IPS-18a (cell line): ENCODE results near the gene ZNF365.
"Not testable (repeated sequence)": the region's sequence is repeated elsewhere in the genome, so short reads cannot be mapped to it uniquely, and the experiment has no call there.

Experiments used
- H3K27ac ChIP-seq: one replicate; pipeline ENCODE4 v1.5.1; 2013; ENCODE audit warnings: low read length
- H3K27me3 ChIP-seq: one replicate; pipeline ENCODE4 v1.6.1; 2013; ENCODE audit warnings: mild to moderate bottlenecking, low read length; ENCODE audit not compliant: control insufficient read depth, insufficient read depth
- H3K36me3 ChIP-seq: one replicate; pipeline ENCODE4 v1.6.1; 2013; ENCODE audit warnings: low read depth, low read length; ENCODE audit not compliant: control insufficient read depth
- H3K4me1 ChIP-seq: one replicate; pipeline ENCODE4 v1.6.1; 2013; ENCODE audit warnings: low read depth, low read length; ENCODE audit not compliant: control insufficient read depth
- H3K4me3 ChIP-seq: one replicate; pipeline ENCODE4 v1.5.1; 2013; ENCODE audit warnings: low read length
- H3K9ac ChIP-seq: one replicate; pipeline ENCODE4 v1.6.1; 2013; ENCODE audit warnings: mild to moderate bottlenecking, low read length, moderate library complexity
- H3K9me3 ChIP-seq: one replicate; pipeline ENCODE4 v1.6.1; 2013; ENCODE audit warnings: low read depth, low read length; ENCODE audit not compliant: control insufficient read depth

Gene ZNF365

GRCh38 chr10:62348029-62348428 lies 26.1 kb upstream of the ZNF365 start:
- Histone ChIP-seq H3K4me3 (no peak overlapping the region), H3K9me3 (peaks cover 25% of the 10 kb centered on the region), H3K27me3 (no peaks in the 10 kb centered on the region)

GRCh38 chr10:62352356-62352970 lies 21.7 kb upstream of the ZNF365 start:
- Histone ChIP-seq H3K9ac (no peak overlapping the region), H3K4me1 (no peaks in the 10 kb centered on the region), H3K27me3 (no peaks in the 10 kb centered on the region), H3K4me3 (no peak overlapping the region), H3K36me3 (no peaks in the 10 kb centered on the region), H3K9me3 (peaks cover 7% of the 10 kb centered on the region), H3K27ac (no peak overlapping the region)

More at GRCh38 chr10:62348029-62348428, 26.1 kb upstream of the ZNF365 start:
- Histone ChIP-seq H3K4me1 (no peaks in the 10 kb centered on the region), H3K27ac (no peak overlapping the region), H3K9ac (no peak overlapping the region), H3K36me3 (no peaks in the 10 kb centered on the region)

- no peak overlapping the region for H3K4me3 ChIP-seq
- H3K36me3 ChIP-seq, result no peaks in the 10 kb centered on the region
- H3K4me1 ChIP-seq, result no peaks in the 10 kb centered on the region
- H3K9me3 ChIP-seq, result peaks cover 5% of the 10 kb centered on the region
- H3K27me3 ChIP-seq, result no peaks in the 10 kb centered on the region
- no peak overlapping the region for H3K9ac ChIP-seq
- H3K27ac ChIP-seq, result no peak overlapping the region
Observed at GRCh38 chr10:62354916-62355315, 19.3 kb upstream of the ZNF365 start.

- Histone ChIP-seq H3K9me3 (no peaks in the 10 kb centered on the region), H3K4me1 (no peaks in the 10 kb centered on the region), H3K27me3 (no peaks in the 10 kb centered on the region), H3K27ac (no peak overlapping the region), H3K36me3 (no peaks in the 10 kb centered on the region), H3K9ac (no peak overlapping the region), H3K4me3 (no peak overlapping the region)
Observed at GRCh38 chr10:62356447-62356846, 17.7 kb upstream of the ZNF365 start.

GRCh38 chr10:62358151-62358550 lies 16.0 kb upstream of the ZNF365 start:
- not testable (repeated sequence) for H3K27me3 ChIP-seq, H3K9ac ChIP-seq, H3K4me1 ChIP-seq, H3K4me3 ChIP-seq, H3K9me3 ChIP-seq, H3K27ac ChIP-seq, H3K36me3 ChIP-seq

- H3K4me1 ChIP-seq, result no peaks in the 10 kb centered on the region
- no peaks in the 10 kb centered on the region for H3K36me3 ChIP-seq
- no peak overlapping the region for H3K27ac ChIP-seq
- peak overlapping the region; percentile 69 for H3K4me3 ChIP-seq
- no peaks in the 10 kb centered on the region for H3K9me3 ChIP-seq
- no peak overlapping the region for H3K9ac ChIP-seq
- peaks cover 29% of the 10 kb centered on the region for H3K27me3 ChIP-seq
Observed at GRCh38 chr10:62373639-62373994, 552 bp upstream of the ZNF365 start.

GRCh38 chr10:62374862-62375710 lies 917 bp downstream of the ZNF365 start:
- Histone ChIP-seq H3K9ac (peak overlapping the region; percentile 23), H3K9me3 (no peaks in the 10 kb centered on the region), H3K27ac (no peak overlapping the region), H3K4me3 (peak overlapping the region; percentile 69), H3K4me1 (no peaks in the 10 kb centered on the region), H3K36me3 (no peaks in the 10 kb centered on the region), H3K27me3 (peaks cover 29% of the 10 kb centered on the region)

GRCh38 chr10:62376071-62377025 lies 2.2 kb downstream of the ZNF365 start:
- no peaks in the 10 kb centered on the region for H3K4me1 ChIP-seq
- H3K27me3 ChIP-seq, result peaks cover 29% of the 10 kb centered on the region
- no peak overlapping the region for H3K27ac ChIP-seq
- H3K36me3 ChIP-seq, result no peaks in the 10 kb centered on the region
- no peak overlapping the region for H3K4me3 ChIP-seq
- H3K9me3 ChIP-seq, result no peaks in the 10 kb centered on the region
- no peak overlapping the region for H3K9ac ChIP-seq

GRCh38 chr10:62377026-62377415 lies 2.9 kb downstream of the ZNF365 start:
- Histone ChIP-seq H3K4me1 (no peaks in the 10 kb centered on the region), H3K4me3 (no peak overlapping the region), H3K9ac (no peak overlapping the region), H3K36me3 (no peaks in the 10 kb centered on the region), H3K27me3 (peaks cover 29% of the 10 kb centered on the region), H3K27ac (no peak overlapping the region), H3K9me3 (no peaks in the 10 kb centered on the region)

- Histone ChIP-seq H3K27ac (no peak overlapping the region), H3K36me3 (no peaks in the 10 kb centered on the region), H3K4me1 (no peaks in the 10 kb centered on the region), H3K9me3 (no peaks in the 10 kb centered on the region), H3K4me3 (no peak overlapping the region), H3K9ac (no peak overlapping the region), H3K27me3 (peaks cover 25% of the 10 kb centered on the region)
Observed at GRCh38 chr10:62377966-62378365, 3.8 kb downstream of the ZNF365 start.

- not testable (repeated sequence) for H3K27ac ChIP-seq, H3K4me1 ChIP-seq, H3K36me3 ChIP-seq, H3K9me3 ChIP-seq, H3K9ac ChIP-seq, H3K4me3 ChIP-seq
- peaks cover 16% of the 10 kb centered on the region for H3K27me3 ChIP-seq
Observed at GRCh38 chr10:62378877-62379276, 4.7 kb downstream of the ZNF365 start.
